HG03103 (cell line): Measurements from ENCODE around the gene LAMA4.

ENCODE experiments used
- ATAC-seq: cut with Tn5 transposase; IDR thresholded peaks from one replicate; pipeline ENCODE4 v1.9.1; 2021; ENCODE audit warnings: low read depth; ENCODE audit not compliant: unreplicated experiment

LAMA4 gene, protein sequence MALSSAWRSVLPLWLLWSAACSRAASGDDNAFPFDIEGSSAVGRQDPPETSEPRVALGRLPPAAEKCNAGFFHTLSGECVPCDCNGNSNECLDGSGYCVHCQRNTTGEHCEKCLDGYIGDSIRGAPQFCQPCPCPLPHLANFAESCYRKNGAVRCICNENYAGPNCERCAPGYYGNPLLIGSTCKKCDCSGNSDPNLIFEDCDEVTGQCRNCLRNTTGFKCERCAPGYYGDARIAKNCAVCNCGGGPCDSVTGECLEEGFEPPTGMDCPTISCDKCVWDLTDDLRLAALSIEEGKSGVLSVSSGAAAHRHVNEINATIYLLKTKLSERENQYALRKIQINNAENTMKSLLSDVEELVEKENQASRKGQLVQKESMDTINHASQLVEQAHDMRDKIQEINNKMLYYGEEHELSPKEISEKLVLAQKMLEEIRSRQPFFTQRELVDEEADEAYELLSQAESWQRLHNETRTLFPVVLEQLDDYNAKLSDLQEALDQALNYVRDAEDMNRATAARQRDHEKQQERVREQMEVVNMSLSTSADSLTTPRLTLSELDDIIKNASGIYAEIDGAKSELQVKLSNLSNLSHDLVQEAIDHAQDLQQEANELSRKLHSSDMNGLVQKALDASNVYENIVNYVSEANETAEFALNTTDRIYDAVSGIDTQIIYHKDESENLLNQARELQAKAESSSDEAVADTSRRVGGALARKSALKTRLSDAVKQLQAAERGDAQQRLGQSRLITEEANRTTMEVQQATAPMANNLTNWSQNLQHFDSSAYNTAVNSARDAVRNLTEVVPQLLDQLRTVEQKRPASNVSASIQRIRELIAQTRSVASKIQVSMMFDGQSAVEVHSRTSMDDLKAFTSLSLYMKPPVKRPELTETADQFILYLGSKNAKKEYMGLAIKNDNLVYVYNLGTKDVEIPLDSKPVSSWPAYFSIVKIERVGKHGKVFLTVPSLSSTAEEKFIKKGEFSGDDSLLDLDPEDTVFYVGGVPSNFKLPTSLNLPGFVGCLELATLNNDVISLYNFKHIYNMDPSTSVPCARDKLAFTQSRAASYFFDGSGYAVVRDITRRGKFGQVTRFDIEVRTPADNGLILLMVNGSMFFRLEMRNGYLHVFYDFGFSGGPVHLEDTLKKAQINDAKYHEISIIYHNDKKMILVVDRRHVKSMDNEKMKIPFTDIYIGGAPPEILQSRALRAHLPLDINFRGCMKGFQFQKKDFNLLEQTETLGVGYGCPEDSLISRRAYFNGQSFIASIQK (N-terminal part only)

DNA sequence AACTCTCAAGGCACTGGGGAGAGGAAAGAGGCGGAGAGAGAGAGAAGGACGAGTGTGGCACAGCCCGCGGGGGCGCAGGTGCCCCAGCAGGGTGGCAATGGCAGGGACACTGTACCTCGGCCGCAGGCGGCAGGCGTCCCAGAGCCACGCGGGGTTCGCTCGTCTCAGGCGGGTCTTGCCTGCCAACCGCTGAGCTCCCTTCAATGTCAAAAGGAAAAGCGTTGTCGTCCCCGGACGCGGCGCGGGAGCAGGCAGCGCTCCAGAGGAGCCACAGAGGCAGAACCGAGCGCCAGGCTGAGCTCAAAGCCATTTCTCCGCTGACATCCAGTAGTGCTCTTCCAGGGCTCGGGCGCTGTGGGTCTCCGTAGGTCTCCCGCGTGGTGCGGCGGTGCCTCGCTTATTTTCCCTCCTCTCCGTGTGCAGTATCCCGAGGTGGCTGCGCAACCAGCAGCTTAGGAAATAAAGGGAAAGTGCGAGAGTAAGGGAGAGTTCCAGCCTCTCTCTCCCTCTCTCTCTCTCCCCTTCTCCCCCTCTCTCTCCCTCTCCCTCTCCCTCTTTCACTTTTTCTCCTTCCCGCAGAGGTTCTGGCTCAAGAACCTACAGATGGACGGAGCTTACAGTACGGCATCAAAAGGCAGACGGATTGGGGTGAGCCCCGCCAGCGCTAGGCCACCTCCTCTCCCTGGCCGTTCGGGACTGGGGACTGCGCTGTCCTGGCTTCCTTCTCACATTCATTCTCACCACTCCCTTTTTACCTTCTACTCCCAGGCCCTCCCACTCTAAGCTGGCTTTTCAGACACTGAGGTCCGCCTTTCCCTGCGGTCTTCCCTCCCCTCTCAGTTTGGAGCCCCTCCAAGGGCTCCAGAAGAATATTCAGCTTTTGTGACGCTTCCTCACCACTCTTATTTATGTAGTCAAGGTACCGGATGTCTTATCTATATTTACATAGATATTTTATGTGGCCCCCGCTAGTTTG, at the start of gene LAMA4:
Gene LAMA4 (minus strand): TSS at position 727 of the 976 bp plus-strand sequence. CDS start 417 bp downstream, at position 310.
- ATAC-seq = no peak

DNA sequence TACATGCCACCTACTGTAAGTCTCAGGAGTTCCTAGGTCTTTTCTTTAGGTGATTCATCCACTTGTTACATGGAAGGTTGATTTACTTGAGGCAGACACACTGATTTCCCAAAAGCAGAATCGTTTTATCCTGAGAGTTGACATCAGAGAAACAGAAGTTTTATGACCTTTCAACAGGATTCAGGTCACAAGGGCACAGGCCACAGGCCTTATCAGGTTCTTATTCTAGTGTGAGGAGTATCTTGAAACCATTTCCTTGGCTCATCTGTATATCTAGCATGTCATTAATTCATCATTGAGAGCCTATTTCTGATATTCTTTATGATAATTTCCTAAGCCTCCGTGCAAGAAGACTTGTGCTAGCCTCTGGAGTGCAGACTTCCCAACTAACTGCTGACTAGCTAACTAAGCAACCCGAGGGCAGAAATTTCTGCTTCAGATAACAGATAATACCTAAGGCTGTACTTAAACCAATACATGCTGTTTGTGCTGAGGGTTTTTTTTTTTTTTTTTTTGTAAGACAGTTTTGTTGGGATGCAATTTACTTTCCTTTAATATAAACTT, 47.9 kb upstream of the LAMA4 start:
- ATAC-seq = no peak

DNA sequence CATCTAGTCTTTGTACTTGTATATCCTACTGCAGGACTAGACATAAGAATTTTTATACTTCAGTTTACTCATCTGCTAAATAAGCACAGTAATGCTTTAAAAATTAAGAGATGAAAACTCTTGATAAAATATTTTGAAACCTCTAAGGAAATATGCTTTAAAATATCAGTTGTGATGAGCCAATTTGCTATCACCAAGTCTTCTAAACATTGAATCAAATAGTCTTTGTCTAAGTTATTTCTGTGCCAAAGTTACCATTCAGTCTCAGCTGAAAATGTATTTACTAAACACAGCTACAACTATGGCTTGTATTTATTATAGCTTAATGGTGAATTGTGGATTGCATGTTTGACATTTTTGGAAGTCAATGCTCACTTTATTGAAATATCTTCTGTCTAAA, 46.5 kb upstream of the LAMA4 start:
- ATAC-seq = no peak

DNA sequence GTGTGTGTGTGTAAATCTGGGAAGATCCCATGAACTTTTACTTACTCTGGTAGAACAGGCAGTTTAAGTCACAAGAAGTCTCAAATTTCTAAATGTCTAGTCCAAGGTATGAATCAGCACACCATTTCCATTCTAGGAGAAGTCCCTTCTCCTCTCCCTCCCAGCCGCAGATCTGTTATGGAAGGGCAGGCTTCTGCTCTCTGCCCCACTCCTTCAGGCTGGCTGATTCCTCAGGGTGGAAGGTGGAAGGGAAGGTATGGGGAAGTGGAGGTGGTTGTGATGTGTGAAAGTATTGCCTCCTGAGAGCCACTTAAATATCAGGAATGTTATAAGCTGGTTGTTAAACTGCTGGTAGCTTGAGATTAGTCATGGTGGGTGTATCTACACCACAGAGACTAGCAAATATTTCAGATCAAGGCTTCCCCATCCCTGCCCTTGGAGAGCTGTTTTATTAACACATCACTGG, 44.5 kb upstream of the LAMA4 start:
- ATAC-seq = no peak

DNA sequence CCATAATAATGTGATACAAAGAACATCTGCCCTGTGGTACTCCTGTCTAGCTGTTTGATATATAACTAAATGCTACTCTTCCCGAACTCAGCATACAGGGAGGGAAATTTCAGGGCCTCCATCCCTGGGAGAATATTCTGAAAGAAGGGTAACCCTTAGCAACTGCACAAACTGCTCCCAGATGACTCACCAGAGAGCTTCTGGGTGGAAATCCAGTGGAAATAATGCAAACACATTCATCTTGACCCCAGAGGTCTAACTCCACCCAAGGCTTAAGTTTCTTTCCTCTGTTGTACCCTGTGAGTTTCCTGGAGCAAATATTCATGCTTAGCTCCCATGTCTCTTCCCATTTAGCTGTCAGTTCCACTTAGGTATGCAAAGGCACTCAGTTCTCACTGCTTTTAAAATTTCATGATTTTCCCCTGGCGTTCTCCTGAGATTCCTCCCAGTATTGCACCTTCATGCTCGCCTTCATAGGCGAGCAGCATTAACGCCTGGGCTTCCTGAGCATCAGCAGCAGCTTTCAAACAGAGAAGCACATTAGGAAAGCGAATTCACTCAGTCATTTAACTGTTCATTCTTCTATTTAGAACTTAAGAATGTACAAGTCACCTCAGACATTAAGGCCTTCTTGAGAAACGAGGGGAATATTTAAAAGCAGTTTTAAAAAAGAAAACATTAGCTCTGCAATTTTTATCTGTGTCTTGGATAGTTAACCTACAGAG, 43.8 kb upstream of the LAMA4 start:
- ATAC-seq = no peak

DNA sequence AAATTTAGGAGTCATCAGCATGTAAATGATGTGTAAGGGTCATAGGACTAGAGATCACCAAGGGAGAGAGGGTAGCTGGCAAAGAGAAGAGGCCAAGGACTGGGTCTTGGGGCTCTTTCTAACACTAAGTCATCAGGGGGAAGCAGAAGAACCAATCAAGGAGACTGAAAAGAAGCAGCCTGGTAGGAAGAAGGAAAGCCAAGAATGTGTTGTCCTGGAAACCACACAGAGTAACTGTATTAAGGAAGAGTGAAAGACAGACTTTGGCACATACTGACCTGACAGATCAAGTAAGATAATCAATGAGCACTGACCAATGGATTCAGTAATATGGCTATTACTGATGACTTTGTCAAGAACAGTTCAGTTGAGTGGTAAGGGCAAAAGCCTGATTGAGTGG, 42.3 kb upstream of the LAMA4 start:
- no peak for ATAC-seq

DNA sequence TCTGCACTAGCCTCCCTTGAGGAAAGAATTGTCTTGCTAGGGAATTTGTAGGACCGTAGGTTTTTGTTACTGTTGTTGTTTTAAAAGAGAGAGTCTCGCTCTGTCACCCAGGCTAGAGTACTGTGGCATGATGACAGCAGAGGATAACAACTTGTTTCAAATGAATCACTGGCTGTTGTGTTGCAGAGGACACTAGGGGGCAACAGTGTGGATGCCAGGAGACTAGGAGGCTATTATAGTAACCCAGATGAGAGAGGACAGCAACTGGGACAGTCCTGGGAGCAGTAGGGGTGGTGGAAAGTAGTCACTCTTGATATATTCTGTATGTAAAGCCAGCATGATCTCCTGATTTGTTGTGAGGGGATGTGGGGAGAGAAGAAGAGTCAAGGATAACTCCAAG, 41.8 kb upstream of the LAMA4 start:
- no peak for ATAC-seq

DNA sequence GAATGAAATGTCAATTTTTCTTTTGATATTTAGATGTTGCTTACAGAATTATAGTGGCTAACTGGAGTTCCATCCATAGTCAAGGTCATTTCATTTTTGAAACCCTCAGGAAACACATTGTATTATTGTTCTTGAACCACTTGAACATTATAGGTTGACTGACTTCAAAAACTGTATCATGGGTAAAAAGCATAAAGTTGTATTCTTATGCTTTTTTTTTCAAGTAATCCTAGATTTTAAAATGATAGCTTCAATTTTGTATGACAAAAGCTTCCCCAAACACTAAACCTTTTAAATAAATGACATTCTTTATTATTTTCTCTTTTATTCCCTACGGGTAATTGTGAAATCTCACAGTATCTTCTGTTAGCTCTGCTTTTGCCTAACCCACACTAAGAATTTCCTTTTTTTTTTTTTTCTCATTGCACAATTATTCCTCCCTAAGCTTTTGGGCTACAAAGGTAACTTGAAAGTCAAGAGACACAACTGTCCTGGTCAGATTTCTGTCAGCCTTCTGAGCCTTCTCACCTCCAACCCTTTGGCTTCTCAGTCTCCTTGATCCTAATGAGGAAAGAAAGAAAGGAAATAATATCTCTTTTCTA, 36.9 kb upstream of the LAMA4 start:
- no peak for ATAC-seq

DNA sequence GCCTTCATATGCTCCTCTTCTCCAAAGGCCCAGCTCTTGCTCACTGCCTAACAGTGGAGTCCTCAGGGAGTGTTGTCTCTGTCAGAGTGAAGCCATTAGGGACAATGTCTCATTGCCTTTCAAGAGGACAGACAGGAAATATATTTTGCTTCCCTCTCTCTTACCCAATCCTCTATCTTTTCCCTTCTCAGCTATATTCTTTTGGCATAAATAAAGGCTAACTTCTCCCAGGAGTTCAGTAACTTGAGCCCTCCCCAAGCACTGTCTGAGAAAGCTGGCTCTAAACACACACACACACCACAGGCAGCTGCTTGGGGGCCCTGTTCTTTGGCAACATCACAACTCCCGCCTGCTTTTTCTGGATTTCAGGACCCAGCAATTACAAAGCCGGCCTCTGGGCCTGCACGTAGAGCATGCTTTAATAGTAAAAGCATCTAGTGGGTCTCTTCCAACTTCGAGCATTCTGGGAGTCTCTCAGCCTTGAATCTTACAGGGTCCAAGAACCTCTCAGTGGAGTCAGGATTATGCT, 34.7 kb upstream of the LAMA4 start:
- no peak for ATAC-seq

DNA sequence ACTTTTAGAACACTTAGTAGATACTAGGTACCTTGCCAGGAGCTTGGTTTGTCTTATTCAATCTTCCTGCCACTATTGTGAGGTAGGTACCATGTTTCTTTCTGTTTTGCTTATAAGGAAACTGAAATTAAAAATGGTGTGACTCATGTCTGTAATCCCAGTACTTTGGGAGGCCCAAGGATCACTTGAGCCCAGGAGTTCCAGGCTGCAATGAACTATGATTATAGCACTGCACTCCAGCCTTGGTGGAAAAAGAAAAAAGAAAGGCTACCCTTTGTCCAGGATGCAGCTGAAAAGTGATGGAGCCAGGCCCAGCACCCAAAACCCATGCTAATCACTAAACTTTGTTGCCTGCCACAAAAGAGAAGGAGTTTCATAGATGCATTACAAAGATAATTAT, 34.1 kb upstream of the LAMA4 start:
- ATAC-seq = no peak

DNA sequence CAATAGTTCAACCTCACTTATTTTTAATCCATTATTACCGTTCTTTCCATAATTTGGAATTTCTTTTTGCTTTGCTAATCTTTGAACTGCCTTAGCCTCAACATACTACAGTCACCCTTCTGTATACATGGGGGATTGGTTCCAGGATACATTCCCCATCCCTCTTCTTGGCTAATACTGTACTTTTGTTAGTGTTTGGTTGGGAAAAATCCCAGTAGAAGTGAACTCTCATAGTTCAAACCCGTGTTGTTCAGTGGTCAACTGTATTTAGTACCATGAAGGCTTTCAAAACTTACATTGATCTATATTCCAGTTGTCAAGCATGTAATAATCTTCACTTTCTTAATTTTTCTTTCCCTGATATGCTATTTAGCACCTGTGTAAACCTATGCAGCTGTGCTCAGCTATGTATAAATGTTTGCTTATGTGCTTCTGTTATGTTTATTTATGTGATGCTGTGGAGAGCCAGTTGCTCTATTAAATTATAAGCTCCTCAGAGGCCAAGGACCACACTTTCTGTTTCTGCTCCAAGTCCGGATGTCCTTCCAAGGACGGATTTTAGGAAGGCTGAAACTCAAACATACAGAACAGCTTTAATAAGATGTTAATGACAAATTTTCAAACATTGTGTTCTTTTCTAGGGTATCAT, 33.3 kb upstream of the LAMA4 start:
- ATAC-seq = no peak

DNA sequence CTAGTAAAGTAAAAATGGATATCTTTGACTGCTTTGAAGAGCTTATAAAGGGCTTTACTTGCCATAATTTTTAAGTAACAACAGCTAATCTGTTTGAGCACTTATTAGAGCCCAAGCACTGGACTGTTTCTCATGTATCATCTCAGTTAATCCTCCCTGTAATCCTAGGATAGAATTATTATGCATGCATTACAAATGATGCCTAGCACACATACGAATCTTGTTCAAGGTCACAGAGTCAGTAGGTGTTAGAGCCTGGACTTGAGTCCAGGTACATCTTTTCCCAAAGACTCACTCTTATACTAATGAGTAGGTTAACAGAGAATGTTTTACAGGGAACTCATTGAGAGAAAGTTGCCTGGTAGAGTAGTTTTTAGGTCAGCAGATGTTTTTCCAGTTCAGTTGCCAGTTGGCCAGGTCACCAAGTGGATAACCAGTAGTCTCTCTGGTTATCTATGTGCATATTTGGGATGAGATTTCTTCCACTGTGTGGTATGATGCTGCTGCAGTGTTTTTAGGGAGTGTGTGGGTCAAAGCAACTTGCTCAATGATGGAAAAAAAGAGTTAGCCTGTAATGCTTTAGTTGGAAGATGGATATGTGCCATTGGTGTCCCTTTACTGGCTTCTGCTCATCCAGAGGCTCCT, 32.3 kb upstream of the LAMA4 start:
- ATAC-seq = no peak

DNA sequence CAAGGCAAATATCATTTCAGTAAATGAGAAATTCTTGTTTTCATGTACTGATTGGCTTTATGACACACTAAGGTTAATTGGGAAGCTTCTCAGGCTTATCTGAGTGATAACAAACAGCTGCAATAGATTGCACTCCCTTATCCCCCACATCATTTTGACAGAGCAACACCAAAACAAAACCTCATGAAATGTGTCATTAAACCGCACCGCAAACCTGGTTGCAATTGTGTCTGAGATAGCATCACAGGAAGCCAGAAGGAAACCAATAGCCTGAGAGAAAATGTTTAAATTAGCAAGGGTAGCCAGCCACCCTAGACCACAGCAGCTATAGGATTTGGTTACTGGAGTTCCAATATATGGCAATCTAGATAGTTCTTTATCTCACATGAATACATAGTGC, 31.6 kb upstream of the LAMA4 start:
- ATAC-seq = peak; percentile 63

DNA sequence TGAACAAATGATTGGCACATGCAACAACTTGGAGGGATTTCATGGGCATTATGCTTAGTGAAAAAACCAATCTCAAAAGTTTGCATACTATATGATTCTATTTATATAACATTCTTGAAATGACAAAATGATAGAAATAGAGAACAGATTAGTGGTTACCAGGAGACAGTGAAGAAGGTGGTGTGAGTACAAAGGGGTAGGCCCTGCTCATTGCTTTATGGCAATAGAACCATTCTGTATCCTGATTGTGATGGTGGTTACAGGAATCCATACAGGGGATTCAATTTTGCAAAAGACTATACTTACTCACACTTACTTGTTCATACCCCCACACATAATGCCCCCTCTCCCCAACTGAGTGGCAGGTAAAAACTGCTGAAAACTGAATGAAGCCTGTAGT, 30.2 kb upstream of the LAMA4 start:
- ATAC-seq = no peak

DNA sequence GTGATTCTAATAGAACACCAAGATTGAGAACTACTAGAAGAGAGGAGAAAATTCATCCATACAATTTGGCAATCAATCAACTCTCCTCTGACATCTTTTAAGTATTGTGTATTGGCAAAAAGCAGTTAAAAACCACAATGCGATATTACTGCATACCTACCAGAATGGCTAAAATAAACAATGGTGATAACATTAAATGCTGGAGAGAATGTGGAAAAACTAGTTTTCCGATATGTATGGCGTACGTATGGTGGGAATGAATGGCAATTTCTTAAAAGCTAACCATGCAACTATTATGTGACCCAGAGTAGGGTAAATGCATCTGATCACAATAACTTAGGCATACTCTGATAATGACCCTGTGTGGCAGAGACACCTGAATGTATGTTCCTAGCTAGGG, 29.3 kb upstream of the LAMA4 start:
- ATAC-seq = no peak

DNA sequence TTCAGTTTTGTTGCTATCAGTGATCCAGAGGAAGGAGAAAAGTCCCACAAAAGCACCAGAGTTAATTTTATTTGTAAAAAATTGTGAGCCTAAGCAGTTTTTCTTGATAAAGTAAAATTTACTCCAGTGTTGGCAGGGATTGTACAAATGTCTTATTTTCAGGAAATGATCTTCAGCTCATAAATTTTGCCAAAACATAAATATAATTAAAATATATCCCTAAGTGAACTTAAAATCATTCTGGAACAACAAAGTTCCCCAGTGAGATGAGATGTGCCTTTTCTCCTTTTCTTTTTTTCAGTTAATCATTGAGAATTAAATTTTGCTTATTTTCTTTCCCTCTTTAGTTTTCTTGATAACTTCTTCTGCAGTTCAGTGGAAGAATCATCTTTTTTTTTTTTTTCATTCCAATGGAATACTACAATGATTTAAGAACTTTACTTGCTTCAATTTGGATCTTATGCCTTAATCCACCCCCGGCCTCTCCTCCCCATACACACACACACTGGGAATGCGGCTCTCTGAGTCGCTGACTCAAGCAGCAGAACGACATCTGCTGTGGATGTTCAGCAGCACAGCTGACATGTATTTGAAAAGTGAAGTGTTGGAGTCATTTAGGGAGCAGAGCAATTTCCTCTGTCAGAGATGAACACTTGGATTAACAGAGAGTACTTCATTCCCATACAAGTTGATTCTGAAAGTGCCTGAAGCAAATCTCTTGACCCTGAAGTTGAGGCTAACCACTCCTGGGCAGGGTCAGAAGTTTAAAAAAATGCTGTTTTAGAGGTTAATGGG, 27.7 kb upstream of the LAMA4 start:
- no peak for ATAC-seq
